Colonic mucosa (tissue), 4 donors: ENCODE measurements around the gene HSD17B8. TPM values are rescaled to one million over a fixed set of nuclear protein-coding genes. Genes with fewer than 3 reads are reported as not detected.

Source experiments
- DNase-seq: peaks from one replicate; pipeline ENCODE4 v3.0.0-alpha.2; 2020
- H3K27ac ChIP-seq: fragments of 200-600 bp; one replicate; pipeline ENCODE4 v1.8.0; 2021
- H3K27me3 ChIP-seq: fragments of 200-600 bp; one replicate; pipeline ENCODE4 v1.8.0; 2021
- H3K36me3 ChIP-seq: fragments of 200-600 bp; one replicate; pipeline ENCODE4 v1.8.0; 2021
- H3K4me1 ChIP-seq: fragments of 200-600 bp; one replicate; pipeline ENCODE4 v1.8.0; 2021; ENCODE audit warnings: mild to moderate bottlenecking
- H3K4me3 ChIP-seq: fragments of 200-600 bp; one replicate; pipeline ENCODE4 v1.8.0; 2021
- H3K9ac ChIP-seq, 2 donors: one replicate each; pipeline ENCODE4 v1.7.0; 2013; ENCODE audit warnings: control low read depth in 2 of 2, low read depth in 2 of 2, low read length in 2 of 2
- H3K9me3 ChIP-seq: fragments of 200-600 bp; one replicate; pipeline ENCODE4 v1.8.0; 2021
- CTCF ChIP-seq: fragments of 200-600 bp; IDR thresholded peaks from one replicate; pipeline ENCODE4 v1.8.0; 2022; ENCODE audit warnings: antibody characterized with exemption, mild to moderate bottlenecking
- intact Hi-C: fragments of 100-400 bp; cut with DNase I; formaldehyde crosslinking; loops from one replicate; pipeline ENCODE4 v1.14.1; 2022
- total RNA-seq, 2 donors: library from RNA; stranded (reverse); fragmentation: NEBNext Ultra II Directional in 1 of 2; extraction: Animal tissue kit (Norgen Biotek cat#: 25700) in 1 of 2; gene quantifications; one replicate each; pipeline ENCODE4 v1.2.1, GENCODE V29; 2021
- donor health status: healthy.
- donor health status: DM: no; HTN: no; CAD: no.
- donor health status: DM: no; HTN: no; CAD: no.

HSD17B8 gene
- total RNA-seq, 2 donors from 2014 or later, result 13.0 to 23.7 TPM

DNA sequence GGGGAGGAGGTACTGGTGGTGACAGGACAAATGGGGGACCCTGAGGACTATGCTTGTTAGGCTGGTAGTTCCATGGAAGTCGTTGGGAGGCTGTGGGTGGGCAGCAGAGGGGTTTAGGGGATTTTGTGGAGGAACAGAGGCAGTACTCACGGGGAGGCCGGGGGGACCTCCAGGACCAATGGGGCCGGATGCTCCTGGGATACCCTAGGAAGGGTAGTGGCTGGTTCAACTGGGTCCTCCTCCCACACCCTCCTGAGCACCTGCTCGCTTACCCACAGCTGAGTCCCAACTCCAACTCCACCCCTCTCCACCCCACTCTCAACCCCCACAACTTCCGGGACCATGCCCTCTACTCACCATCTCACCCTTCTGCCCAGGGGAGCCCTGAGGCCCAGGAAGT is 38.1 kb upstream of the HSD17B8 start:
- intact Hi-C loops, result no loop called here

DNA sequence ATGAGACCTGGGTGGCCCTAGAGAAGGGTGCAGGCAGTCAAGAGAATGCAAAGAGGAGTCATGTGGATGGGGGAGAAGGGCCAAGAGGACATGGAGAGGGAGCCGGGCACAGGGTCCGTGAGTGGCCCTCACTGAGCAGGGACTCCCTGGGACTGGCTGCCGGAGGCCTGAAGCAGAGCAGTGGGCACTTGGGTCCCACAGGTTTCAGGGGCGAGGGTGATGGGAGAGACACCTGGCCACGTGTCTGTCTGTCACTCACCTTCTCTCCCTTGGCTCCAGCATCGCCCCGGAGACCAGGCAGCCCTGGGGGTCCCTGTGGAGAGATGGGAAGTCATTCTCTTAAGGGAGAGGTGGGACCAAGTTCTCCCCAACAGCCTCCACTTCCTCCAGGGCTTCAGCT is 37.6 kb upstream of the HSD17B8 start:
- DNase-seq, result no peak
- intact Hi-C loops, result no loop called here
- TF ChIP-seq CTCF, result no peak
- no peaks in the 10 kb centered on the region for H3K9me3 ChIP-seq
- no peak overlapping the region for H3K4me3 ChIP-seq
- H3K27me3 ChIP-seq, result no peaks in the 10 kb centered on the region
- no peaks in the 10 kb centered on the region for H3K4me1 ChIP-seq
- H3K27ac ChIP-seq, result no peak overlapping the region
- H3K36me3 ChIP-seq, result no peaks in the 10 kb centered on the region
- H3K9ac ChIP-seq, result no peak overlapping the region

More for the DNA sequence above, 38.1 kb upstream of the HSD17B8 start:
- no peaks in the 10 kb centered on the region for H3K27me3 ChIP-seq
- no peak overlapping the region for H3K9ac ChIP-seq
- H3K4me1 ChIP-seq, result no peaks in the 10 kb centered on the region
- DNase-seq, result no peak
- no peak overlapping the region for H3K27ac ChIP-seq
- no peaks in the 10 kb centered on the region for H3K9me3 ChIP-seq
- H3K36me3 ChIP-seq, result no peaks in the 10 kb centered on the region
- TF ChIP-seq CTCF, result no peak
- no peak overlapping the region for H3K4me3 ChIP-seq

DNA sequence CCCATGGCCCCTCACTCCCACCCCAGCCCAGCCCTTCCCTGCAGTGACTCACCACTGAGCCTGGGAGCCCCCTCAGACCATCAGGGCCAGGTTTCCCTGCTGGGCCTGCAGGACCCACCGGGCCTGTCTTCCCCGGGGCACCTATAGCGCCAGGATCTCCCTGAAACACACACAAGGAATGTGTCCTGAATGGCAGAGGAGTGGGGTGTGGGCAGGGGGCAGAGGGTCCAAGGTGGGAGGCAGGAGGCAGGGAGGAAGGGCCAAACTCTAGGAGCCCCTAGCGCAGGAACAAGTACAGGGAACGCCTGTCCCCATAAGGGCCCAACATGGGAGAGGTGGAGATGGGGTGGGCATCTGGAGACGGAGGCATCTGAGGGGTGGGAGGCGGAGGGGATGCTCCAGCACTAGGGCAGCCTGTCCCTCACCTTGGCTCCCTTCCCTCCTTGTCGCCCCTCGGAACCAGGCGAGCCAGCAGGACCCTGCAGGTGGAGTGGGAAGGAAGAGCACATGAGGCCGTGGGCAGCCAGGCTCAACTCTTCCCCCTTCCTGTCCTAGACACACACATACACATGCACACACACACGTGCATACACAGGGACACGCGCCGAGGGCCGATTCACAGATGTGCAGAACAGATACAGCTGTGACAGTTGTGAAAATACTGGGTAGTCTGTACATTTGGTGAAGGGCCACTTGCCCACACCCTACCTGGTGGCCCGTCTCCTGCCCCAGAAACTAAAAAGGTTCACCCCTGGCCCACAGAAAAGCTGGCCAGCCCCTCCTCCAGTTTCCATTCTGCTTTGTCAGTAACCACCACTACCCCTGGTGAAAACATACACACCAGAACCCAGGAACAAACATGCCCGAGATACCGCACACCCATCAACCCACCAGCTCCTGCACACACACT is 36.8 kb upstream of the HSD17B8 start:
- intact Hi-C loops, result no loop called here
- Histone ChIP-seq H3K4me3 (no peak overlapping the region), H3K9ac (no peak overlapping the region), H3K27me3 (no peaks in the 10 kb centered on the region), H3K36me3 (no peaks in the 10 kb centered on the region), H3K27ac (no peak overlapping the region), H3K4me1 (no peaks in the 10 kb centered on the region), H3K9me3 (no peaks in the 10 kb centered on the region)
- DNase-seq, result no peak
- TF ChIP-seq CTCF, result no peak

GRCh38 chr6:33168284-33168601 is 36.2 kb upstream of the HSD17B8 start:
- intact Hi-C loops, result no loop called here

GRCh38 chr6:33168639-33169038 is 35.8 kb upstream of the HSD17B8 start:
- Histone ChIP-seq H3K9me3 (no peaks in the 10 kb centered on the region), H3K9ac (no peak overlapping the region), H3K27ac (no peak overlapping the region), H3K4me1 (no peaks in the 10 kb centered on the region), H3K27me3 (no peaks in the 10 kb centered on the region), H3K36me3 (no peaks in the 10 kb centered on the region), H3K4me3 (no peak overlapping the region)
- no peak for TF ChIP-seq CTCF
- intact Hi-C loops, result no loop called here
- DNase-seq, result no peak

More at GRCh38 chr6:33168284-33168601, 36.2 kb upstream of the HSD17B8 start:
- no peaks in the 10 kb centered on the region for H3K36me3 ChIP-seq
- H3K9ac ChIP-seq, result no peak overlapping the region
- DNase-seq, result no peak
- no peaks in the 10 kb centered on the region for H3K27me3 ChIP-seq
- no peak overlapping the region for H3K27ac ChIP-seq
- no peak overlapping the region for H3K4me3 ChIP-seq
- no peaks in the 10 kb centered on the region for H3K4me1 ChIP-seq
- no peak for TF ChIP-seq CTCF
- H3K9me3 ChIP-seq, result no peaks in the 10 kb centered on the region
